LHCN-M2 (cell line): ENCODE data around the gene NPY4R. TPM values are rescaled to one million over a fixed set of nuclear protein-coding genes. Genes with fewer than 3 reads are reported as not detected.
"Not testable (repeated sequence)": the region's sequence is repeated elsewhere in the genome, so short reads cannot be mapped to it uniquely, and the experiment has no call there.

Experiments
- DNase-seq: peaks from one replicate; pipeline ENCODE4 v3.0.0-alpha.2; 2012; ENCODE audit warnings: low read depth
- polyA plus RNA-seq: library from polyadenylated mRNA; unstranded; fragments of >200 nt; gene quantifications from one replicate; pipeline ENCODE4 v1.2.1, GENCODE V29; 2012; ENCODE audit warnings: missing spikeins
- total RNA-seq: library from RNA; depleted of rRNA; stranded (reverse); fragments of >200 nt; gene quantifications from 2 replicates; pipeline ENCODE4 v1.2.3, GENCODE V29; 2014; rRNA removed

NPY4R gene, protein sequence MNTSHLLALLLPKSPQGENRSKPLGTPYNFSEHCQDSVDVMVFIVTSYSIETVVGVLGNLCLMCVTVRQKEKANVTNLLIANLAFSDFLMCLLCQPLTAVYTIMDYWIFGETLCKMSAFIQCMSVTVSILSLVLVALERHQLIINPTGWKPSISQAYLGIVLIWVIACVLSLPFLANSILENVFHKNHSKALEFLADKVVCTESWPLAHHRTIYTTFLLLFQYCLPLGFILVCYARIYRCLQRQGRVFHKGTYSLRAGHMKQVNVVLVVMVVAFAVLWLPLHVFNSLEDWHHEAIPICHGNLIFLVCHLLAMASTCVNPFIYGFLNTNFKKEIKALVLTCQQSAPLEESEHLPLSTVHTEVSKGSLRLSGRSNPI
- not detected in 2 replicates for total RNA-seq
- polyA plus RNA-seq = not detected

DNA sequence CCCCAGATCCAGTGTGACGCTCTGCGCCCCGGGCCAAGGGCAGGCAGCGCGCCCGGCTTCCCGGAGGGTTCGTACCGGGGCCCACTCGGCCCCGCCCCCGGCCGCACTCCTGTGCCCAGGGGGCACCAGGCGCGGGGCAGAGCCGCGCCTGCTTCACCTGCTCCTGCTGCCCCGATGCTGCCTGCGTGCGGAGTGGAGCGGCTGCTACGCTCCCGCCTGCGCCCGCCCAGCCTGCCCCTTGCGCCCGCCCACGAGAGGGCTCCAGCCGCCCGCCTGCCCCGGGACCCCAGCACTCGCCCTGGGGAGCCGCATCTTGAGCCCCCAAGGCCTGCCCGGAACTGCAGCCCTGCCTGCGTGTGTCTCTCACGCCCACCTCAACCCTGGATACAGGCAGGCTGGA, at the start of gene NPY4R:
Gene NPY4R (minus strand): TSS at position 194 of the 400 bp plus-strand sequence. CDS start 3,323 bp downstream, outside the sequence.
- DNase-seq = not testable (repeated sequence)

DNA sequence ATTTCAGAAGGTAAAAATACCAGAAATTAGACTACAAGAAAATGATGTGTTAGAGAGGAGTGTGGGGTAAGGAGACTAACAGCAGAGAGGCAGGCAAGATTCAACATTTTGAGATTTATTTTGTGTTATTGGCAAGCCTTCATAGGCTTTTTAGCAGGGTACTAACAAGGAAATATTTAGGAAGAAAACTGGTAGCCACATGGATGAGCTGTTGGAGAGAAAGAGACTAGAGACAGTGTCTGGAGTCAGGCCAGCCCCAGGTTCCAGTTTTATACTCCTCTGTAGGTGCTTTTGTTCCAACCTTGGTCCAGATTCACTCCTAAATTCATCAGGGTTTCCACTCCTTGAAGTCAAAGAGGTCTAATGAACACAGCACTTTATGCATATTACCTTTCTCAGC, 49.6 kb upstream of the NPY4R start:
- no peak for DNase-seq

DNA sequence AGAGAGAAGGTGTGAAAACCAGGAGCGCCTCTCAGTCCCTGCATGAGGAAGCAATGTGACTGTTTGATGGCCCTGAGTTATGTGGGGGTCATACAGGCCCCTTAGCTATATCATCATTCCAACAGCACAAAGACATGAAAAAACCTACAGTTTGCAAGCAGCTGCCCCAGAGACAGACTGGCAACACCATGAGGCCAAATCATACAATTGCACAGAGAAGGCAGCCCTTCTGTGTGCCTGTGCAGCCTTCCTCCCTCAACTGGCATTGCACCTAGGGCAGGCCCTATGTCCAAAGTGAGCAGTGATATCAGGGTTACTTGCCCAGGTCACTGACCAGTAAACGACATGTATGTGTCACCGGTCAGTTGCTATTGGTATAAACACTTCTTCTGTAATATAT, 49.1 kb upstream of the NPY4R start:
- no peak for DNase-seq

GRCh38 chr10:46514431-46514861, 48.7 kb upstream of the NPY4R start:
- no peak for DNase-seq

DNA sequence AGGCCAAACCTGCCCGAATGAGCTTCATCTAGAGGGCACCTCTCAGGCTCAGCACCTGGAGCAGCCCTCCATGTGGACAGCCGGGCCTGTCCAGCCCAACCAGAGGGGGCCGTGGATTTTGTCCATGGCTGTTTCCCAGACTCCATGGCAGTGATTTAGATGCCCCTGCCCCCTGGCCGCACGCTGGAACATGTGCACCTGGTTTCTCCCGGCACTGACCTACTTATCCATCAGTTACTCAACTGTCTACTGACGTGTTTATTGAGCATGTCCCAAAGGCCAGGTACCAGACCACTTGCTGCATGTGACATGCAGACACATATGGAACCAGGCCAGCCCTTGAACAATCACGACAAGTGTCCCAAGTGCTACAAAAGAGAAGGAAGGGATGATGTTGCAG, 47.6 kb upstream of the NPY4R start:
- not testable (repeated sequence) for DNase-seq

- DNase-seq = not testable (repeated sequence)
Observed at GRCh38 chr10:46512725-46513124, 47.0 kb upstream of the NPY4R start.

GRCh38 chr10:46512002-46512401, 46.2 kb upstream of the NPY4R start:
- DNase-seq = not testable (repeated sequence)

GRCh38 chr10:46499990-46500389, 34.2 kb upstream of the NPY4R start:
- not testable (repeated sequence) for DNase-seq

DNA sequence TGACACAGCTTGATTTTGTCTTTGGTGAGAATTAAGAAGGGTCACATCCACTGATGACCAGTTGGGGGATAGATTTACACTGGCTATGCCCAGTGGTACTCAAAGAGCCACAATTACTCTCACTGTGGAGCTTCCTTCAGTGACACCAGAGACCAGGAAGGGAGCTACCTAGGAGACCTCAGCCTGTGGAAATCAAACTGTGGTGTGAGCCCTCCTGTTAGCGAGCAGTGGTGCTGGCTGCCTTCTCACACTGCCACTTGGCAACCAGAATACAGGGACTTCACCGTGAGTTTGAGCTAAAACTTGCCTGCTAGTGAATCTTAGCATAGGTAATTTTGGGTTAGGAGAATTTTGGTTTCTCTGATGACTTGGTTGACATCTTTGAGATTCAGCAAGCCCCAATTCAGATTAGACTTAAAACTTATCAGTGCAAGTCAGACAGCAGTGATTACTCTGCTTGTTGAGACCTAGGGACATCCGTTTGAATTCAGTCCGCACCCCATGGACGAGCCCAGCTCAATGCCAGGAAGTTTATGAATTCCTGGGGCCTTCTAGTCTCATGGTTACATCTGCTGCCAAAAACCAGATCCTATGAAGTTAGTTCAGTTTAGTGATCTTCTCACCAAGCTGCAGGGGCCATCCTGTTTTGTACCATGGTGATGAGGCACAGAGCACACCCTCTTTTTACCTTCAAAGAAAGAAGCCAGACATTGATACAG, 33.4 kb upstream of the NPY4R start:
- DNase-seq = not testable (repeated sequence)

- DNase-seq = not testable (repeated sequence)
Observed at GRCh38 chr10:46497878-46498277, 32.1 kb upstream of the NPY4R start.

DNA sequence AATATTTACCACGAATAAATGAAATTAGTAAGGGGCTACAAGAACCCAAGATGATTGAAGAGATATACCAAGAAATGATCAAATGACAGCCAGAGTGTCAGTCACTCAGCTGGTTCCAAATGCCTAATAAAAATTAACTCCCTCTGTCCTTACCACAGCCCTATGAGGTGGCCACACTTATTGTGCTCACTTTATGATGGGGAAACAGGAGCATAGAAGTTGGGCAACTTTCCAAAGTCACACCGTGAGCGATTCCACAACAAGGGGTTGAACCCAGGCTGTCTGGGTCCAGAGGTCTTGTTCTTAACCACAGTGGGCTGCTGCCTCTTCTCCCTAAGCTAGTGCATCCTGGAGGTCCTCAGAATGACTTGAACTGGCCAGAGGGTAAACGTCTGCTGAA, 31.6 kb upstream of the NPY4R start:
- not testable (repeated sequence) for DNase-seq

GRCh38 chr10:46491364-46492114, 25.8 kb upstream of the NPY4R start:
- DNase-seq = not testable (repeated sequence)

DNA sequence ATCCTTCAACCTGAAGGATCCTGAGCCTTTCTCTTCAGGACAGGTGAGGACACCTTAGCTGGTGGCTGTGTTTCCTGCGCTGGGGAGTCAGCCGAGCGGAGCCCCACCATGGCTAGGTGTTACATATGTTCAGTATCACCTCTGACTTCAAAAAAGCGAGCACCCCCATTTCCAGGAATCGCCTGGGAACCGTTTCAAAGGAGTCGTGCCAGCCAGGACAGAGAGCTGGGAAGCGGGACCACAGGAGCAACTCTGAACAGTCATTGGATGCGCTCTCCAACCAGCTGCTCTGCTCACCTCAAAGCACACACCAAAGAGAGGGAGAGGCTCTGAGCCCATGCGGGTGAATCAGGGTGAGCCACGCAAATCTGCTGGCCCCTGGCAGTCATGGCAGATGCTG, 24.5 kb upstream of the NPY4R start:
- DNase-seq = not testable (repeated sequence)

DNA sequence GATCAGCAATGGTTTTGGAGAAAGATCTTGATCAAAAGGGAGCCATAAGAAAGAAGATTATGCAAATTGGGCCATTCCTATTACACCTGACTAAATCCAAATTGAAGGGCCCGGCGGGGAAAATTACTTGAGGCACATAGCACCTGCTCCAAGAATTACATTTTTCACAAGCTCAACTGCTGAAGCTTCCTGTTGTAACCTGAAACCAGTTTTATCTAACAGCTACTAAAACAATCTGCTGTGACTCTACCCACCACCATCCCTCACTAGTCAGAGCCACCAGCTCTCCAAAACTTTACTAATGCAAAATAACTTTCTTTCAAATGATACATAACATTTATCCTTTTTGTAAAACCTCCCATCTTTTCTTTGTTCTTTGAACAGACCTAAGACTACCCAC, 20.7 kb upstream of the NPY4R start:
- not testable (repeated sequence) for DNase-seq

- not testable (repeated sequence) for DNase-seq
Observed at GRCh38 chr10:46474746-46475320, 9.1 kb upstream of the NPY4R start.

- DNase-seq = not testable (repeated sequence)
Observed at GRCh38 chr10:46473758-46474157, 8.0 kb upstream of the NPY4R start.

DNA sequence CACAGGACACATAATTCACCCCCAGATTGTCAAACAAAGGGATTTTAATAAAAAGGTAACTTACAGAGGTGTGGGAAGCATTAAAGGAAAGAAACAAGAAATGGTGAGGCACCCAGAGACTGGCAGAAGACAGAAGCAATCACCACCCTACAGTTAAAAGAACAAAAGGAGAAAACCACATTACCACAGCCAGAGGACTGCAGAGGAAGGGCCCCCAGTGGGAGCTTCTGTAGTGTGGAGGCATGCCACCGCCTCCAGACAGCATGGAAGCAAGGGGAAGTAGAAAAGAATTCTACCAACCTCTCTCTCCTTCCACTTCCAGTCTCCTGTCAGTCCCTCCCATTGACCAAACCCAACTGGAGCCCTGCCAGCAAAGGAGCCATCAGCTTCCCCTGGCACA, 4.4 kb upstream of the NPY4R start:
- not testable (repeated sequence) for DNase-seq

DNA sequence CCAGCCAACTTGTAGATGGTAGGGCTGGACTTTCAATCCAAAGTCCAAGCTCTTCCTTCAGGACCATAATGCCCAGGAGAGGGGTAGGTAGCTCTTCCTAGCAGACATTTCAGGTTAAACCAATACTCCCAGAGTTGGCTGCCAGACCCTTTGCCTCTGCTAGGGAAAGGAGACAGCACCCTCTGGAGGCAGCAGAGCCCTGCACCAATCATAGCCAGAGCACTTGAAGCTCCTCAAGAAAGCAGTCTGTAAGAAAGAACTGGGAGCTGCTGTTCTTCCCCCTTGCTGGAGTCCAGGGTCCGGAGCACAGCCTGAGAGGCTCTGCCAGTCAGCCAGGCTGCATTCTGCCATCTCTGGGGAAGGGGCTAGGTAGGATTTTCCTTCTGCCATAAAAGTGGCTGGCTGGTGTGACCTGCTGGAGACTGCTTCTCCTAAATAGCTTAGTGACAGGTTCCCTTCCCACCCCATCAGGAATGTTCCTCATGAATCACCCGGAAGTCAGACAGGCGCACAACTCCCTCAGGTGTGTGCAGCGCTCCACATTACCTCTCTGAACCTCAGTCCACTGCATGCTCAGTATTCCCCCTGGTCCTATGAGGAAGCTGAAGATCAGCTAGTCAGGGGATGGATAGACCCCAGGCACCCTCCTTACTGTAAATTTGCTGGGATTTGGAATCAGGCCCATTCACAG, 2.5 kb upstream of the NPY4R start:
- DNase-seq = not testable (repeated sequence)

DNA sequence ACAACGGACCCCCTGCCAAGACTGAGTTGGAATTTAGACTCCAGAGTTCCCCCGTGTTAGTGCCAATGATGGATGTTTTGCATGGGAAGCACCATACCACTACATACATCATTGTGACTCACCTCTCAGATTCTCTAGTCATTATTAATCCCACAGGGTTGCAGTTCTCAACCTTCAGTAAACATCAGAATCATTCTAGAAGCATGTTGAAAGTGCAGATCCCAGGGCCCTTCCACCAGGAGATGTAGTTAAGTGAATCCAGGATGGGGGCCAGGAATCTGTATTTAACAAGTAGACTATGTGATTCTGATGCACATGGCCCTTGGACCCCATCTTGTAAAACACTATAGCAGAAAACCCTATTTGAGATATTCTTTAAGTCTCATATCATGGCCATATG, 2.1 kb downstream of the NPY4R start:
- not testable (repeated sequence) for DNase-seq

DNA sequence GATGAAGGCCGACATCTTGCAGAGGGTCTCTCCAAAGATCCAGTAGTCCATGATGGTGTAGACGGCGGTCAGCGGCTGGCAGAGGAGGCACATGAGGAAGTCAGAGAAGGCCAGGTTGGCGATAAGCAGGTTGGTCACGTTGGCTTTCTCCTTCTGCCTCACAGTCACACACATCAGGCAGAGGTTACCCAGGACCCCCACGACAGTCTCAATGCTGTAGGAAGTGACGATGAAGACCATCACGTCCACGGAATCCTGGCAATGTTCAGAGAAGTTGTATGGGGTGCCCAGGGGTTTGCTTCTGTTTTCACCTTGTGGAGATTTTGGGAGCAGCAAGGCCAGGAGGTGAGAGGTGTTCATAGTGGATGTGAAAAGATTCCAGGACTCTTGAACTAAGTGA, 3.5 kb downstream of the NPY4R start:
- DNase-seq = not testable (repeated sequence)

DNA sequence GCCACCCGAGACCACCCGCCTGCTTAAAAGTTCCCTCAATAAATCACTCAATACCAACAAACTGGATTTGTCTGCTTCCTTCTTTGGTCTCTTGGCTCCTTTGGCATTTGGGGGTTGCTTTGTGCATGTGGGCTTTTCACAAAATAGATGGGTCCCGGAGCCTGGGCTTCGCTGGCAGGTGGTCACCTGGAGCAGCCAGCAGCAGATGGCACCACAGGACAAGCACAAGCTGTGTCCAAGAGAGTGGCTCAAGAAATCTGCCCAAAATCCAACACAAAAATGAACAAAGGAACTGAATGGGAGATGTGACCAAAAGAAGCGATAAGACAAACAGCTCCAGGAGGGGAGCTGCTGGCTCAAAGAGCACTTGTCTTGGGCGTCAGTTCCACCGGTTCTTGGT, 6.2 kb downstream of the NPY4R start:
- not testable (repeated sequence) for DNase-seq
